ENCODE measurements around the gene PPP1R8. TPM values are rescaled to one million over a fixed set of nuclear protein-coding genes. Genes with fewer than 3 reads are reported as not detected.
A peak's percentile ranks its signal among the peaks of the same experiment; 100 is the strongest.
"Not testable (repeated sequence)": the region's sequence is repeated elsewhere in the genome, so short reads cannot be mapped to it uniquely, and the experiment has no call there.

PPP1R8 gene
- total RNA-seq, 1 donor from 2014 or later, result 39.7 TPM

DNA sequence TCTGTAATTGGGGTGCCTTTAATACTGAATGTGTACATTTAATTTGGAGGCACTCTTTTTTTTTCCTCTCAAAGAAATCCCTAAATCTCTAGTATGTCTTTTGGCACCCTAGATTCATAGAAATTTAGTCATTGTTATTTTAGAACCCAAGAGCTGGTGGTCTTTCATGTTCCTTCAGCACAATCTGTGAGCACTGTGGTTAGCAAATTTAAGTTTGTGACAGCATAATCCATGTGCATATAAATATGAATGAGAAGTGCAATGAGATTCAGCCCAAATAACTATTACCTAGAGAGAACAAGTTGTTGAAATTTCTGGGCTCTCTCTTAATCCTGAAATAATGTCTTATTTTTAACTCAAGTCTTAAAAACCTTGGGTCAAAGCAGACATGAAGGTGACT, 4.5 kb downstream of the PPP1R8 start:
- peaks cover 17% of the 10 kb centered on the region for H3K4me1 Mint-ChIP-seq (ENCODE audit: low read depth)
- H3K9me3 Mint-ChIP-seq (ENCODE audit: low read depth), result no peaks in the 10 kb centered on the region
- H3K36me3 Mint-ChIP-seq (ENCODE audit: low read depth), result peaks cover 2% of the 10 kb centered on the region
- no peaks in the 10 kb centered on the region for H3K27me3 Mint-ChIP-seq (ENCODE audit: low read depth)
- DNase-seq (ENCODE audit: low spot score), result no peak
- no peak overlapping the region for H3K4me3 Mint-ChIP-seq (ENCODE audit: unreplicated experiment)
- TF ChIP-seq, protein P1, sequence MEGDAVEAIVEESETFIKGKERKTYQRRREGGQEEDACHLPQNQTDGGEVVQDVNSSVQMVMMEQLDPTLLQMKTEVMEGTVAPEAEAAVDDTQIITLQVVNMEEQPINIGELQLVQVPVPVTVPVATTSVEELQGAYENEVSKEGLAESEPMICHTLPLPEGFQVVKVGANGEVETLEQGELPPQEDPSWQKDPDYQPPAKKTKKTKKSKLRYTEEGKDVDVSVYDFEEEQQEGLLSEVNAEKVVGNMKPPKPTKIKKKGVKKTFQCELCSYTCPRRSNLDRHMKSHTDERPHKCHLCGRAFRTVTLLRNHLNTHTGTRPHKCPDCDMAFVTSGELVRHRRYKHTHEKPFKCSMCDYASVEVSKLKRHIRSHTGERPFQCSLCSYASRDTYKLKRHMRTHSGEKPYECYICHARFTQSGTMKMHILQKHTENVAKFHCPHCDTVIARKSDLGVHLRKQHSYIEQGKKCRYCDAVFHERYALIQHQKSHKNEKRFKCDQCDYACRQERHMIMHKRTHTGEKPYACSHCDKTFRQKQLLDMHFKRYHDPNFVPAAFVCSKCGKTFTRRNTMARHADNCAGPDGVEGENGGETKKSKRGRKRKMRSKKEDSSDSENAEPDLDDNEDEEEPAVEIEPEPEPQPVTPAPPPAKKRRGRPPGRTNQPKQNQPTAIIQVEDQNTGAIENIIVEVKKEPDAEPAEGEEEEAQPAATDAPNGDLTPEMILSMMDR (IDR thresholded peaks at IDR 0.05), result no peak
- no peak overlapping the region for H3K27ac Mint-ChIP-seq (ENCODE audit: unreplicated experiment)

DNA sequence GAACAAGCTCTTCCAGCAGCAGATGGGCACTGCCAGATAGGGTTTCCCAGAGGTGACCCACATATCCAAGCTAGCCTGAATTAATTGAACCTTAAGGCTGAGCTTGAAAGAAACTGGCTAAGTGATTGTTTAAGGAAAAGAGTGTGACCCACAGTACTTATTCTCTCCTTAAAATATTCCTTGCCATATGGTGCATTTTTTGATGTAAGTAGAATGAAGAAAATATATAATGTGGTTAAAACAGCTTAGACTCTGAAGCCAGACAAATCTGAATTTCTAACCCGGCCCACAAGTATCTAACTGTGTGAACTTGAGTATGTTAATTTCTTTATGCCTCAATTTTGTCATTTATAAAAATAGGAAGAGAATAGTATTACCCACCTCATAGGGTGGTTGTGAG, 4.9 kb downstream of the PPP1R8 start:
- no peaks in the 10 kb centered on the region for H3K9me3 Mint-ChIP-seq (ENCODE audit: low read depth)
- no peak overlapping the region for H3K27ac Mint-ChIP-seq (ENCODE audit: unreplicated experiment)
- peaks cover 17% of the 10 kb centered on the region for H3K4me1 Mint-ChIP-seq (ENCODE audit: low read depth)
- no peaks in the 10 kb centered on the region for H3K27me3 Mint-ChIP-seq (ENCODE audit: low read depth)
- no peak overlapping the region for H3K4me3 Mint-ChIP-seq (ENCODE audit: unreplicated experiment)
- TF ChIP-seq, protein P1 (IDR thresholded peaks at IDR 0.05), result no peak
- peaks cover 4% of the 10 kb centered on the region for H3K36me3 Mint-ChIP-seq (ENCODE audit: low read depth)
- no peak for DNase-seq (ENCODE audit: low spot score)

DNA sequence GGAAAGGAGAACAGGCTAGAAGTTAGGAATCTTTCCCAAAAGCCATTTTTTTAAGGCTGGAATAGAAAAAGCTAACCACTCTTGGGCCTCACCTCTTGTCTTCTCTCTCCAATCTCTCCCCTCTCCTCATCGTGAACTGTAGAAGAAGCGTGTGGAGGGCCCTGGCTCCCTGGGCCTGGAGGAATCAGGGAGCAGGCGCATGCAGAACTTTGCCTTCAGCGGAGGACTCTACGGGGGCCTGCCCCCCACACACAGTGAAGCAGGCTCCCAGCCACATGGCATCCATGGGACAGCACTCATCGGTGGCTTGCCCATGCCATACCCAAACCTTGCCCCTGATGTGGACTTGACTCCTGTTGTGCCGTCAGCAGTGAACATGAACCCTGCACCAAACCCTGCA, 19.4 kb downstream of the PPP1R8 start:
- no peaks in the 10 kb centered on the region for H3K4me1 Mint-ChIP-seq (ENCODE audit: low read depth)
- no peaks in the 10 kb centered on the region for H3K27me3 Mint-ChIP-seq (ENCODE audit: low read depth)
- peaks cover 26% of the 10 kb centered on the region for H3K36me3 Mint-ChIP-seq (ENCODE audit: low read depth)
- H3K27ac Mint-ChIP-seq (ENCODE audit: unreplicated experiment), result no peak overlapping the region
- no peak for DNase-seq (ENCODE audit: low spot score)
- no peaks in the 10 kb centered on the region for H3K9me3 Mint-ChIP-seq (ENCODE audit: low read depth)
- TF ChIP-seq, protein P1 (IDR thresholded peaks at IDR 0.05), result no peak
- H3K4me3 Mint-ChIP-seq (ENCODE audit: unreplicated experiment), result no peak overlapping the region

DNA sequence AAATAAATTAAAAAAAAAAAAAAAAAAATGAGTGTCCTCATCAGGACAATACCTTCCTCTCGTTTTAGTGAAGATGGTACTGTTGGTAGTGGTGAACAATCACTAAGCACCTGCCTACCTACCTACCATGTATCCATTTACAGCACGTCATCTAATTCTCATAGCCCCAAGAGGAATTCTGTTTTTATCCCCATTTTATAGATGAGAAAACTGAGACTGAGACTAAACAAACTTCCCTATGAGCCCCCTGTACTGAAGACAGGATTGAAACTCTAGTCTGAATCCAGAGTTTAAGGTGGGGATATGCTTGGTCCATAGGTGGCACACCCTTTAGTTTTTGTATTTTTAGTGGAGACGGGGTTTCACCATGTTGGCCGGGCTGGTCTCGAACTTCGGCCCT, 24.5 kb downstream of the PPP1R8 start:
- TF ChIP-seq, protein P1 (IDR thresholded peaks at IDR 0.05), result no peak
- H3K9me3 Mint-ChIP-seq (ENCODE audit: low read depth), result no peaks in the 10 kb centered on the region
- H3K4me3 Mint-ChIP-seq (ENCODE audit: unreplicated experiment), result no peak overlapping the region
- H3K36me3 Mint-ChIP-seq (ENCODE audit: low read depth), result peaks cover 4% of the 10 kb centered on the region
- DNase-seq (ENCODE audit: low spot score), result no peak
- H3K27me3 Mint-ChIP-seq (ENCODE audit: low read depth), result no peaks in the 10 kb centered on the region
- H3K4me1 Mint-ChIP-seq (ENCODE audit: low read depth), result peaks cover 5% of the 10 kb centered on the region
- H3K27ac Mint-ChIP-seq (ENCODE audit: unreplicated experiment), result no peak overlapping the region

DNA sequence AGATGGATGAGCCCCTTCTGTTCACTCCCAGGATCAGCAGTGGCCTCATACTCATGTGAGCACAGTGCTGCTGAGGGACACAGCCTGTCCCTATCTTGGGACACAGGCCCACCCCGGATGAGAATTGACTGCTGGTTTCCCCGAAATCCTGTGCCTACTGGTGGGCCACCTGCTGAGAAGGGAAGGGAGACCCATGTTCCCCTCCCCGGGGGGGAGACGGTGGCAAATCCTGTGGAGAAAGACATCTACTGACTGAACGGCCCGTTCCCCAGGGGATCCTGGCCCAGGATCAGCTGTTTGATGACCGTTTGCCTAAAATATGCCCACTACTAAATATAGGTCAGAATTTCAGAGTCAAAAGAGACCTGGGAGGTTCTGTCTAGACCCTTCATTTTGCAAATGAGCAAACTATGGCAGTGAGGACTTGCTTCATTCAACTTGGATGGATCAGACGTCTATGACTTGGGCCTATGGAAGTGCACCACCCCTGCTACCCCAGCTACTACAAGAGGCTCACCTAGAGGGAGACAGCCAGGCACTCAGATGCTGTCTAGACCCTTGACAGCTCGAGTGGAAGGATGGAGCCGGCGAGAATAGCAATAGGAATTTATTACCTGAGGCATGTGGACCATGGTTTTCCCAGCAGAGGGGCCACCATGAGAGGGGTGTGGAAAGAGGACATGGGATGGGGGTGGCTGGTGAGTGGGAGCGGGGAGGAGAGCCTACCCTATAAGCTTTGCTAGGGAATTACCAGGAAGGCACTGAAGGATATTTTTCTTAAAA, 26.2 kb downstream of the PPP1R8 start:
- Mint-ChIP-seq H3K4me1 (ENCODE audit: low read depth) (peaks cover 5% of the 10 kb centered on the region), H3K4me3 (ENCODE audit: unreplicated experiment) (no peak overlapping the region), H3K27me3 (ENCODE audit: low read depth) (no peaks in the 10 kb centered on the region), H3K9me3 (ENCODE audit: low read depth) (no peaks in the 10 kb centered on the region), H3K36me3 (ENCODE audit: low read depth) (no peaks in the 10 kb centered on the region), H3K27ac (ENCODE audit: unreplicated experiment) (no peak overlapping the region)
- peak; percentile 54 for DNase-seq (ENCODE audit: low spot score)
- TF ChIP-seq, protein P1 (IDR thresholded peaks at IDR 0.05), result no peak

DNA sequence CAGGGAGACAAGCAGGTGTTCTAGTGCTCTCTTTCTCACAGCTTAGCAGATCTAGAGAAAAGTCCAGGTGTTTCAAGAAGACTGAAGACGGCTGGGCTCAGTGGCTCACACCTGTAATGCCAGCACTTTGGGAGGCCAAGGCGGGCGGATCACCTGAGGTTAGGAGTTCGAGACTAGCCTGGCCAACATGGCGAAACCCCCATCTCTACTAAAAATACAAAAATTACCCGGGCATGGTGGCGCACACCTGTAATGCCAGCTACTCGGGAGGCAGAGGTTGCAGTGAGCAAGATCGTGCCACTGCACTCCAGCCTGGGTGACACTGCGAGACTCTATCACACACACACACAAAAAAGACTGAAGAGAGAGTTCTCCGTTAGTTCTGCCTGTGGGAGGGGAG, 27.0 kb downstream of the PPP1R8 start:
- not testable (repeated sequence) for H3K27me3 Mint-ChIP-seq (ENCODE audit: low read depth); H3K9me3 Mint-ChIP-seq (ENCODE audit: low read depth); H3K36me3 Mint-ChIP-seq (ENCODE audit: low read depth); H3K27ac Mint-ChIP-seq (ENCODE audit: unreplicated experiment); H3K4me3 Mint-ChIP-seq (ENCODE audit: unreplicated experiment); H3K4me1 Mint-ChIP-seq (ENCODE audit: low read depth)
- DNase-seq (ENCODE audit: low spot score), result peak; percentile 20
